GM18909 (cell line): ENCODE measurements around the gene SET.
"Not testable (repeated sequence)": the region's sequence is repeated elsewhere in the genome, so short reads cannot be mapped to it uniquely, and the experiment has no call there.

Experiments
- ATAC-seq: cut with Tn5 transposase; IDR thresholded peaks from one replicate; pipeline ENCODE4 v1.9.1; 2021; ENCODE audit warnings: mild to moderate bottlenecking; ENCODE audit not compliant: unreplicated experiment, poor library complexity

The SET gene, protein sequence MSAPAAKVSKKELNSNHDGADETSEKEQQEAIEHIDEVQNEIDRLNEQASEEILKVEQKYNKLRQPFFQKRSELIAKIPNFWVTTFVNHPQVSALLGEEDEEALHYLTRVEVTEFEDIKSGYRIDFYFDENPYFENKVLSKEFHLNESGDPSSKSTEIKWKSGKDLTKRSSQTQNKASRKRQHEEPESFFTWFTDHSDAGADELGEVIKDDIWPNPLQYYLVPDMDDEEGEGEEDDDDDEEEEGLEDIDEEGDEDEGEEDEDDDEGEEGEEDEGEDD

DNA sequence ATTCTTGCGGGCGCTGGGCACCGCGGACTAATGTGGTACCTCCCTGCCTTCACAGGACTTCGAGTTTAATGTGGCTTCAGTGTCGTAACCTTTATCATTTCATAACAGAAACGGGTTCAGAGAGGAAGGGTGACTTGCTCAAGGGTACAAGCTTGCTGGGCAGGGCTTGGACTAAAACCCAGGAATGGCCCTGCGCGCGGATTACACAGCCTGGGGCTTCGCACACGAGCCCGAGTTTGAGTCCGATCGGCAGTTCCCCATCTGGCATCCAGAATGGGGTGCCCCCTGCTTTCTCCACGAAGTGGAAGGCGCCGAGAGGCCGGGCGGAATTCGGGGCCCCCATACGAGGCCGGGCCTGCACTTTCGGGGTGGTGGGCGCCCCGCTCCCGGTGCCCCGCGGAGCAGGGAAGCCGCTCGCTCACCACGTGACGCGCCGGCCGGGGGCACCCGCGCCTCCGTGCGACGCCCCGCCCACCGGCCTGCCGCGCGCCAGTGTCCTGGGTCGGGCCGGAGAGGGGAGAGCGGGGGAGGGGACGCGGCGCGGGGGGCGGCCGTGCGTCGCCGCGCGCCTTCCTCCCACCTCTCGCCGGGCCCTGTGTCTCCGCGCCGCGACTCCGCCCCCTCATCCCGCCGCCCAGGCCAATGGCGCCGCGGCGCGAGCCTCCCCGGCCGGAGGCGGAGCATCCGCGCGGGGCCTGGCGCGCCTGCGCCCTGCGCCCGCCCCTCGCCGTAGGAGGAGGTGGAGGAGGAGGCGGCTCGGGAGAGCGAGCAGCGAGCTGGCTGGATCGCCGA, at the start of gene SET:
TSS of gene SET (plus strand) at position 722 of the 792 bp plus-strand sequence. CDS start 361 bp downstream, outside the sequence.
- peak; percentile 74 for ATAC-seq

DNA sequence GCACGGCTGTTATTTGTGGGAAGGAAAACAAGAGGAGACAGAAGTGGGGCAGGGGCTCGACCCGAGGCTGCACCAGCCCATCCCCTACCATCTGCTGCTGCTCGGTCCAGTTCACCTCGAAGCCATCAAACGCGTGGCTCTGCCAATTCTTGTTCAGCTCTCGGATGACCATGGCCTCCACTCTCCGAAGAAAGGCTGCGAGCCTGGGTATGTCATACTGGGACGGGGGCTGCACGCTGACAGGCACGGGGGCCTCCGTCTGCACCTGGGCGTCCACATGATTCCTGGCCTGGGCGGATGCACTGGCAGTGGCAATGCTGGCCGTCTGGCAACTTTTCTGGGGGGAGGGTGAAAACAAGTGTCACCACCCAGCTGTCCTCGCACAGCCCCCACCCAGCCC, 48.4 kb upstream of the SET start:
- ATAC-seq: no peak

DNA sequence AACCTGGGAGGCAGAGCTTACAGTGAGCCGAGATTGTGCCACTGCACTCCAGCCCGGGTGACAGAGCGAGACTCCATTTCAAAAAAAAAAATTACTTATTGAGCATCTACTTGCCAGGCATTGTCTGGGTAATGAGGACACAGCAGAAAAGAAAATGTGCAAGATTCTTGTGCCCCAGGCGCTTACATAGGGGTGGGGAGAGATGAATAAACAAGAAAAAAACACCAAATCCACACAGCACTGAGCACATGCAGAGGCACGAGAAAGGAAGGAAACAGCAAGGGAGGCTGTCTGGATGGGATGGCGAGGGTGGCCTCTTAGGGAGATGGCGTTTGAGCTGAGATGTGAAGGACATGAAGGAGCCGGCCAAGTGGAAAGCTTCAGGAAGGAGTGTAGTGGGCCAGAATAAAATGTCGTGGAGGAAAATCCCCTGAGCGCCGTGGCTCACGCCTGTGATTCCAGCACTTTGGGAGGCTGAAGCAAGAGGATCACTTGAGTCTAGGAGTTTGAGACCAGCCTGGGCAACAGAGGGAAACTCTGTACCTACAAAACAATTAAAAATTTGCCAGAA, 46.3 kb upstream of the SET start:
- ATAC-seq: no peak

DNA sequence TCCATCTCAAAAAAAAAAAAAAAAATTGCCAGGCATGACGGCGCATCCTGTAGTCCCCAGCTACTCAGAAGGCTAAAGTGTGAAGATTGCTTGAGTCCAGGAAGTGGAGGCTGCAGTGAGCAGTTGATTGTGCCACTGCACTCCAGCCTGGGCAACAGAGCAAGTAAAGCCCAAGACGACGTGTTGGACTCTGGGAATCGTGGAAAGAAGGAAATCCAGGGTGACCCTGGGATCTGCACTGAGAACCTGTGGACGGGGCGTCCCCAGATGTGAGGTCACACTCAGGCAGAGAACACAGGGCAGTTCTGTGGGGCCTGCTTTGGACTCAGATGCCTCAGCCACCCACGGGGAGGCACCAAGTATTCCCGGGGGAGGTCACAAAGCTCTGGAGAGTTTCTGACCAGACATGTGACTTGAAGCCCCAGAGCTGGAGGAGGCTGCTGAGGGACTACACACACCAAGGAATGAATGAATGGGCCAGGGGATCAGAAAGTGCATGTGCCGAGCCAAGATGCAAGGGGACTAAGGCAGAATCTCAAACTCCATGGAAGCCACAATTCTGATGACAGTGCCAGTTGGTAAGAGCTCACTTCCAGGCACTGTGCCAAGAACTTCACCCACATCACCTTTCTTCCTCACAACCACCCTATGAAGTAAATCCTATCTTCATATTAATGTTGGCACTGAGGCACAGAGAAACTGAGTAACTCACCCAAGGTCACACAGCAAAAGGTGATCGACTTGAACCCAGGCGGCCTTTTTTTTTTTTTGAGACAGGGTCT, 45.3 kb upstream of the SET start:
- peak; percentile 61 for ATAC-seq

DNA sequence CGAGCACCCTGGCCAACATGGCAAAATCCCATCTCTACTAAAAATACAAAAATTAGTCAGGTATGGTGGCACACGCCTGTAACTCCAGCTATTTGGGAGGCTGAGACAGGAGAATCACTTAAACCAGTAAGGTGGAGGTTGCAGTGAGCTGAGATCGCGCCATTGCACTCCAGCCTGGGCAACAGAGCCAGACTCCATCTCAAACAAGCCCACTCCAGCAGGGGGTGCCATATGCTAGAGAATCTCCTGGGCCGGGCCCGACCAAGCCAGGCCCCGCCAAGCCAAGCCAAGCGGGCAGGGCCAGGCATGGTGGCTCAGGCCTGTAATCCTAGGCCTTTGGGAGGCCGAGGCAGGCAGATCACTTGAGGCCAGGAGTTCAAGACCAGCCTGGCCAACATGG, 40.8 kb upstream of the SET start:
- not testable (repeated sequence) for ATAC-seq

DNA sequence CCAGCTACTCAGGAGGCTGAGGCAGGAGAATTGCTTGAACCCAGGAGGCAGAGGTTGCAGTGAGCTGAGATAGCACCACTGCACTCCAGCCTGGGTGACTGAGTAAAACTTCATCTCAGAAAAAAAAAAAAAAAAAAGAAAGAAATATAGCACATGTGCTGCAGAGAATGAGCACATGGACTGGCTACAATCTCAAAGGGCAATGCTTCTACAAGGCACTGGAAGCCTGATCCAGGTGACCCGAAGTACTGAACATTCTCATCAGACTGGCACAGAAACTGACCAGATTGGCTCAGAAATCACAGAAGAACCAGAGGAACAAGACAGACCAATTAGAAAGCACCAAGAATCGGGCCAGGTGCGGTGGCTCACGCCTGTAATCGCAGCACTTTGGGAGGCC, 37.2 kb upstream of the SET start:
- ATAC-seq: no peak

DNA sequence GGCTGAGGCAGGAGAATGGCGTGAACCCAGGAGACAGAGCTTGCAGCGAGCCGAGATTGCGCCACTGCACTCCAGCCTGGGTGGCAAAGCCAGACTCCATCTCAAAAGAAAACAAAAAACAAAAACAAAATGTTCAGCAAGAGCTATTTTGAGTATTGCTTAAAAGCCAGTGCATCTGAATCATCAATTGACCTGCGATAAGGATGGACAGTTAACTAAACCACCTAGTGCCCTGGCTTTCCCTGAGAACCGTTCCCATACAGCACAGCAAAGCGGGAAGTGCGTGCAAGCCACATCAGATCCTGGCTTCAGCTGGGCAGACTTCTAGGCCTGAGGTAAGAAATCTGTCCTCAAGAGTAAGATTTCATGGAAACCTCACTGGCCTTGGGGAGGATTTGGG, 35.1 kb upstream of the SET start:
- ATAC-seq: no peak

DNA sequence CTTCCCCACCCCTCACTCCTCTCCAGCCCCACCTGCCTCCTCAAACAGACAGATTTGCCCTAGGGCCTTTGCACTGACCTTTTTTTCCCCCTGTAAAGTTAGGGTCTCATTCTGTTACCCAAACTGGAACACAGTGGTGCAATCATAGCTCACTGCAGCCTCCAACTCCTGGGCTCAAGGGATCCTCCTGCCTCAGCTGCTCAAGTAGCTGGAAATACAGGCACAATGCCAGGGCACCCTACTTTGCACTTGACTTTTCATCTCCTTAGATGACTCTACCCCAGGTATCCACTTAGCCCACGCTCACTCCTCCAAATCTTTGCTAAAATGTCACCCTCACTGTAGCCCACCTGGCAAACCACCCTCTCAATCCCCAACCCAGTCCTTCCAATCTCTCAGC, 34.5 kb upstream of the SET start:
- no peak for ATAC-seq

DNA sequence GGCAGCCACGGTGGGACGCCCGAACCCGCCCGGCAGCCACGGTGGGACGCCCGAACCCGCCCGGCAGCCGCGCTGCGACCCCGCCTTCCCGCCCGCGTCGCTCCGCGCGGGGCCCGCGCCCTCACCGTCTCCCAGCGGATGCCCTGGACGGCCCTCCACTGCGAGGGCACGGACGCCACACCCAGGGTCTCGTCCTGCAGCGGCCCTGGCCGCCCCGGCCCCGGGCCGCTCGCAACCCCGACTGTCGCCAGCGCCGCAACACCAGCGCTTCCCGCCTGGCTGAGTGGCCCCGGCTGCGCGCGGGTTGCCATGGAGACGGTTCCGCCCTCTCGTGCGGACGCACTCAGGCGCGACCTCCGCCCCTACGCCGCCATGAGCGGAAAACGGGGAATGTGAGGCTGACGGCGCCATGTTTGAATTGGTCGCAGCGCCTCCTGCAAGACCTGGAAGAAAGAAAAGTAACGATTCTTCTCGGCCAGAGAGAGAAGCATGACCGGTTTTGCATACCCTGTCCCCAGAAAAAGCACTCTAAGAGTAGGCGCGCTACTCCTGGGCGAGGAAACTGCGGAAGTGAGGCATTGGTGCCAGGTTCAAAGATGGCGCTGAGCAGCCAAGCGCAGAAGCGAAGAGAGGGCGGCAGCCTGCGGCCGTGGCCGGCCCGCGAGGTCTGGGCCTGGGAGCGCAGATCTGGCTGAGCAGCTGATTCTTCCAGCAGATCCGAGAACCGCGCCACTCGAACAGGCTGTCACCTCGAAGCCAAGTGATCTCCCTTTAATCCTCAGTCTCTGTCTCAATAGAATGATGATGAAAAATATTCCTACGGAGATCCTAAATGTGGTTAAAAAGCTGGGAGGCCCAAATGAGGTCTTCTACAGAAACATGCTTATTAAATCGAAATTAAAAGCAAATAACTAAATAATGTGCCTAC, 32.3 kb upstream of the SET start, which contains the start of gene DYNC2I2:
TSS of gene DYNC2I2 (minus strand) at position 432 of the 928 bp plus-strand sequence. CDS start at position 311, 121 bp downstream.
- peak; percentile 77 for ATAC-seq

DNA sequence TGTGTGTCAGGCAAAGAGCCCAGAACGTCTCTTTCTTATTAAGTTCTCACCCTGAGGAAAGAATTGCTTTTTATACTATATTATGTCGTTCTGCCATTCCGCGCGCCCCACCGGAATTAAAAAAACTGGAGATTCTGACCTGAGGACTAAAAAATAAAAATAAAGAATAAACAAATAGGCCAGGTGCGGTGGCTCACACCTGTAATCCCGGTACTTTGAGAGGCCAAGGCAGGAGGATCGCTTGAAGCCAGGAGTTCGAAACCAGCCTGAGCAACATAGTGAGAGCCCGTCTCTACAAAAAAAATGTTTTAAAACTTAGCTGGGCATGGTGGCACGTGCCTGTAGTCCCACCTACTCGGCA, 31.7 kb upstream of the SET start:
- ATAC-seq: no peak

DNA sequence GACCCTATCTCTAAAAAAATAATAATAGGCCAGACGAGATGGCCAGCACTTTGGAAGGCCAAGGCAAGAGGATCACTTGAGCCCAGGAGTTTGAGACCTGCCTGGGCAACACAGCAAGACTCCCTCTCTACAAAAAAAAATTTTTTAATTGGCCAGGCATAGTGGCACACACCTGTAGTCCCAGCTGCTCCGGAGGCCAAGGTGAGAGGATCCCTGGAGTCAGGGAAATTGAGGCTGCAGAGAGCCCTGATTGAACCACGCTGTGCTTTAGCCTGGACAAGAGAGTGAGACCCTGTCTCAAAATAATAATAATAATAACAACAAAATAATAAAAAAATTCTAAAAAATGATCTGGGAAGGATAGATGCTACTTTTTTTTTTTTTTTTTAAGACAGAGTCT, 31.2 kb upstream of the SET start:
- no peak for ATAC-seq

DNA sequence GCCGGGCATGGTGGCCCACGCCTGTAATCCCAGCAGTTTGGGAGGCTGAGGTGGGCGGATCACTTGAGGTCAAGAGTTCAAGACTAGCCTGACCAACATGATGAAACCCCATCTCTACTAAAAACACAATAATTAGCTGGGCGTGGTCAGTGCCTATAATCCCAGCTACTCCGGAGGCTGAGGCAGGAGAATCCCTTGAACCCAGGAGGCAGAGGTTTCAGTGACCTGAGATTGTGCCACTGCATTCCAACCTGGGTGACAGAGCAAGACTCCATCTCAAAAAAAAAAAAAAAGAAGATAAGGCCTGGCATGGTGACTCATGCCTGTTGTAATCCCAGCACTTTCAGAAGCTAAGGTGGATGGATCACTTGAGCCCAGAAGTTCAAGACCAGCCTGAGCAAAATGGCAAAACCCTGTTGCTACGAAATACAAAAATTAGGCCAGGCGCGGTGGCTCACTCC, 22.5 kb upstream of the SET start:
- not testable (repeated sequence) for ATAC-seq

DNA sequence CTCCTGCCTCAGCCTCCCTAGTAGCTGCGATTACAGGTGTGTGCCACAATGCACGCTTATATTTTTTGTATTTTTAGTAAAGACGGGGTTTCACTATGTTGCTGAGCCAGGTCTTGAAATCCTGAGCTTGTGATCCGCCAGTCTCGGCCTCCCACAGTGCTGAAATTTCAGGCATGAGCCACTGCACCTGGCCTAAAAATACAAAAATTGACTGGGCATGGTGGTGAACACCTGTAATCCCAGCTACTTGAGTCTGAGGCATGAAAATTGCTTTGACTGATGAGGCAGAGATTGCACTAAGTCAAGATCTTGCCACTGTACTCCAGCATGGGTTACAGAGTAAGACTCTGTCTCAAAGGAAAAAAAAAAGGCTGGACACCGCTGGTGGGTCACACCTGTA, 19.2 kb upstream of the SET start:
- no peak for ATAC-seq

DNA sequence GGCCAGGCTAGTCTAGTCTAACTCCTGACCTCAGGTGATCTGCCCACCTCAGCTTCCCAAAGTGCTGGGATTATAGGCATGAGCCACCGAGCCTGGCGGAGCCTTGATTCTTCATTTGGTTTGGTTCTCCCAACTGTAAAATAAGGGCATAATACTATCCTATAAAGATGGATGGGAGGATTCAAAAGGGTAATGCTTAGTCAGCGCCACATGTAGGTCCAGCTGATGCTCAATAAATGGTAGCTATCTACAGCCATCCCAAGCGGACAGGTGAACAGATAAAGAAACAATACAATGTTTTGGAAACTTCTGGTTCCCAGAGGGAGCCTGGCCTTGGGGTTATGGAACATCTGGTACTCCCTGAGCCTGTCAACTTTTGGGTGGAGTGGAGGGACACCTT, 13.6 kb upstream of the SET start:
- ATAC-seq: no peak

DNA sequence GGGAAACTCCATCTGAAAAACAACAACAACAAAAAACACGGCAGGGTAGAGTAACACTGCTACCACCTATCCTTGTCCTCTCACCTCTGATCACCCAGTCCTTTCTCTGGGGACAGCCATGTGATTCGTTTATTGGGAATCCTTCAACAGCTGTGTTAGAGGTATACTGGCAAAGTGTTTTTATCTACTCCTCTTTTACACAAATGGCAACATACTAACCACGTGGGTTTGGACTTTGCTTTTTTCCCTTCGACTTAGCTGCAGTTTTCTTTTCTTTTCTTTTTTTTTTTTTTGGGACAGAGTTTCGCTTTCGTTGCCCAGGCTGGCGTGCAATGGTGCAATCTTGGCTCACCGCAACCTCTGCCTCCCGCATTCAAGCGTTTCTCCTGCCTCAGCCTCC, 11.2 kb upstream of the SET start:
- no peak for ATAC-seq

DNA sequence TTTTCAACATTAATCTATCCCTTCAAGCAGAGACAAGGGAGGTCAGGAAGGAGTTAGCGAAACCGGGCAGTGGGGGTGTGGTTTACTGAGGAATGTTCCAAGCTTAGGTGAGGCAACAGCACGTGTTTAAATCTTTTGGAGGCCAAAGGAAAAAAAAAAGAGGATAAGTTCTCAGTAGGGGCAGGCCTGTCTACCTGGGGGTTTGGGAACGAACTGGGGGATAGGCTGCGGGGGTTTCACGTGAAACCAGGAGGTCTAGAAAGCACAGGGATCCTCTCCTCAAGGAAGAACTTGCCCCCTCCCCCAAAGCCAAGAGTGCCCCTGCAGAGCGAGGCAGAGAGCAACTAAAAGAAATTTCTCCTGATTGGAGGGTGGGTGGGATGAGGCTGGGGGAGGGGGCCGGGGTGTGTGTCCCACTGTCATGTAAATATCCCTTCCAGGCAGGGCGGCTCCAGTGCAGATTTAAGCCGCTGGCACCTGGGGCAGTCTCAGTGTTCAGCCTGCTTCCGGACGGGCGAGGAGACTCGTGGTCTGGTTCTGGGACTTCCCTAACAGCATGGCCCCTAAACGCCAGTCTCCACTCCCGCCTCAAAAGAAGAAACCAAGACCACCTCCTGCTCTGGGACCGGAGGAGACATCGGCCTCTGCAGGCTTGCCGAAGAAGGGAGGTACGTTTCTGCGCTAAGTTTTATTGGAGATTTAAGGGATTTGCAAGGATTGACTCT, 5.5 kb upstream of the SET start:
- ATAC-seq: peak; percentile 33

DNA sequence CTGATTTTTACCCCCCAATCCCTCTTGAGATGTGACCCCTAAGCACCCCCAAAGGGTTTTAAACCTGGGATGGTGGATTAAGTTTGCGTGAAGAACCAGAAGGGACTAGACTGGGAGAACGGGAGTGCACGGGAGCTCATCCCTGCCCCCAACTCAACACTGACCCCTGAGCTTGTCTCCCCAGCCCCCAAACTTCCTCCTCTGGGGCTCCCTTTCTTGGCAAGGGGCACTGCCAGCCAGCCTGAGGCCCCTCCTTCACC, 5.0 kb upstream of the SET start:
- ATAC-seq: no peak

DNA sequence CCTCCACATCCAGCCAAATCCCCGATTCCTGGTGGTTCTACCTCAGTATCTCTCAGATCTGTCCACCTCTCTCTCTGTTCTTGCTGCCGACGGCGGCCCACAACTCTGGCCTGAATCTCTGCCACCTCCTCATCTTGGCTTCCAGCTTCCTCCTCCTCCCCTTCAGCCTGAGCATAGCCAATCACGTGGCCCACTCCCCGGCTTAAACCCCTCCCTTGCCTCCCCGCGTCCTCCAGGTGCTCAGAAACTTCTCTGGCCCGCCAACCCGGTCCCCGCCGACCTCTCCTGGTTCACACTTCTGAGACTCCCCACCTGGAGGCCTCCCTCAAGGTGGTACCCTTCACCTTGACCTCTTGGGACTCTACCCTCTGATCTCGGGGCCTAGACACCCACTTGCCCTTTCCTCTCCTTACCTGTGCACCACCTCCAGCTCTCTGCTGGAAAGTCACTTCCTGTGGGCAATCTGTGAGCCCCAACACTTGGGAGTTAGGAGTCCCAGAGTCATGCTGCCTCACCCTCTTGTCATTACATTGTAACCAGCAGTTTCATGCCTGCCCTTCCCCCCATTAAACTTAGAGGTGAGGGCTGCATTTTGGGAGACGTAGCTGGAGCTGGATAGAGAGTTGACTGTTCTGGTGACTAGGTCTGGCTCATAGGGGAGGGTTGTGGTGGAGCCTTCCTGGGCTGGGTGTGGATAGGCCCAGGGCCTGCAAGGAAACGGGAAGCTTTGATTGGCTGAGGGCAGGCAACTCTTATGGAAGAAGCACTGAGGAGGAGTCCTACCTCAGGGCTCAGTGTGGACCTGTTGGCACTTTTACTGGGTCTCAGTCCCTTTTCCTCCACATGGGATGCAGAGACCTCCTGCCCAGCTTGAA, 4.5 kb upstream of the SET start:
- ATAC-seq: peak; percentile 33
